Left lung (tissue), 10 donors: ENCODE measurements around the gene SLC48A1. TPM values are rescaled to one million over a fixed set of nuclear protein-coding genes. Genes with fewer than 3 reads are reported as not detected.

Experiments
- ATAC-seq: fragments of 200-7000 bp; cut with Tn5 transposase; one replicate; pipeline ENCODE4 v1.9.1; 2020; ENCODE audit warnings: moderate library complexity
- DNase-seq, 4 donors: peaks; one replicate each; pipeline ENCODE4 v3.0.0-alpha.2; 2013 to 2020
- H3K27ac ChIP-seq, 2 donors: fragments of 200-600 bp; sonication (generic) in 1 of 2; one replicate each; pipeline versions ENCODE4 v1.5.0 to v1.8.0; 2020 to 2021
- H3K27me3 ChIP-seq, 2 donors: fragments of 200-600 bp; sonication (generic) in 1 of 2; one replicate each; pipeline versions ENCODE4 v1.5.0 to v1.8.0; 2020 to 2021
- H3K36me3 ChIP-seq, 2 donors: fragments of 200-600 bp; sonication (generic) in 1 of 2; one replicate each; pipeline versions ENCODE4 v1.5.0 to v1.8.0; 2020 to 2021
- H3K4me1 ChIP-seq, 2 donors: fragments of 200-600 bp; one replicate each; pipeline ENCODE4 v1.8.0; 2021
- H3K4me3 ChIP-seq, 2 donors: fragments of 200-600 bp; sonication (generic) in 1 of 2; one replicate each; pipeline versions ENCODE4 v1.5.0 to v1.8.0; 2020 to 2021; ENCODE audit warnings: mild to moderate bottlenecking in 1 of 2
- H3K9me3 ChIP-seq, 2 donors: fragments of 200-600 bp; sonication (generic) in 1 of 2; one replicate each; pipeline versions ENCODE4 v1.5.0 to v1.8.0; 2020 to 2021
- intact Hi-C, 2 donors: fragments of 100-400 bp; cut with DNase I; formaldehyde crosslinking; loops; one replicate each; pipeline versions ENCODE4 v1.11.2 to v1.14.2; 2022
- polyA plus RNA-seq, 6 donors: library from polyadenylated mRNA; unstranded; fragments of 120-200 nt; gene quantifications; one replicate each; pipeline ENCODE4 v1.2.1, GENCODE V29; 2013; ENCODE audit not compliant: insufficient read length in 6 of 6
- total RNA-seq, 2 donors: library from RNA; stranded (reverse); fragmentation: NEBNext Ultra II Directional; extraction: Animal tissue kit (Norgen Biotek cat#: 25700); gene quantifications; one replicate each; pipeline ENCODE4 v1.2.1, GENCODE V29; 2021
- TF ChIP-seq, protein P1 (sequence below), 2 donors: fragments of 200-600 bp; sonication (generic) in 1 of 2; IDR thresholded peaks; one replicate each; pipeline versions ENCODE4 v1.5.0 to v1.8.0; 2021; ENCODE audit warnings: antibody characterized with exemption in 2 of 2
- donor health status: DM: no; HTN: yes; CAD: no.
- donor health status: DM: no; HTN: no; CAD: no.

Gene SLC48A1
- total and polyA plus RNA-seq, 8 donors: 14.9 to 38.6 (median 18.3) TPM

DNA sequence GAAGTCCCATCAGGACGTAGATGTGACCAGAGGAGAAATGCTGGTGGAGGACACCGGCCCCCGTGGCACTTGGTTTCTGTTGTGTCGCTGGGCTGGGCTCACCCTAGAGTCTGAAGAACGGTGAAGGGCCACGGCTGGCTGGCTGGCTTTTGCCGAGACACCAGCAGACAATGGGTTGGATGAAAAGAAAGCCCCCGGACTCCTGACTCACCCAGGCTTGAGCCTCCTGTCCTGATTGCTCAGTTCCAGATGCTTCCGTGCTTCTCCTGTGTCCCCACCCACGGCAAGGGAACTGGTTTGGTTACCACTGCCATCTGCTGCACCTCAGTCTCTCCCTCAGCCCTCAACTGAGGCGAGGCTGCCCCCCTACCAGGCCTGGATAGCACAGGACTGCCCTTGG is 37.4 kb upstream of the SLC48A1 start:
- Histone ChIP-seq H3K27me3 (no peaks in the 10 kb centered on the region), H3K36me3 (no peaks in the 10 kb centered on the region), H3K9me3 (no peaks in the 10 kb centered on the region), H3K27ac (peak overlapping the region in 1 of 2 donors; percentile 58), H3K4me1 (peaks cover 20 to 42% of the 10 kb centered on the region in 2 donors), H3K4me3 (no peak overlapping the region)
- TF ChIP-seq, protein P1, sequence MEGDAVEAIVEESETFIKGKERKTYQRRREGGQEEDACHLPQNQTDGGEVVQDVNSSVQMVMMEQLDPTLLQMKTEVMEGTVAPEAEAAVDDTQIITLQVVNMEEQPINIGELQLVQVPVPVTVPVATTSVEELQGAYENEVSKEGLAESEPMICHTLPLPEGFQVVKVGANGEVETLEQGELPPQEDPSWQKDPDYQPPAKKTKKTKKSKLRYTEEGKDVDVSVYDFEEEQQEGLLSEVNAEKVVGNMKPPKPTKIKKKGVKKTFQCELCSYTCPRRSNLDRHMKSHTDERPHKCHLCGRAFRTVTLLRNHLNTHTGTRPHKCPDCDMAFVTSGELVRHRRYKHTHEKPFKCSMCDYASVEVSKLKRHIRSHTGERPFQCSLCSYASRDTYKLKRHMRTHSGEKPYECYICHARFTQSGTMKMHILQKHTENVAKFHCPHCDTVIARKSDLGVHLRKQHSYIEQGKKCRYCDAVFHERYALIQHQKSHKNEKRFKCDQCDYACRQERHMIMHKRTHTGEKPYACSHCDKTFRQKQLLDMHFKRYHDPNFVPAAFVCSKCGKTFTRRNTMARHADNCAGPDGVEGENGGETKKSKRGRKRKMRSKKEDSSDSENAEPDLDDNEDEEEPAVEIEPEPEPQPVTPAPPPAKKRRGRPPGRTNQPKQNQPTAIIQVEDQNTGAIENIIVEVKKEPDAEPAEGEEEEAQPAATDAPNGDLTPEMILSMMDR (IDR thresholded peaks at IDR 0.05): no peak
- intact Hi-C loops: no loop called here
- ATAC-seq (no peak), DNase-seq (no peak)

DNA sequence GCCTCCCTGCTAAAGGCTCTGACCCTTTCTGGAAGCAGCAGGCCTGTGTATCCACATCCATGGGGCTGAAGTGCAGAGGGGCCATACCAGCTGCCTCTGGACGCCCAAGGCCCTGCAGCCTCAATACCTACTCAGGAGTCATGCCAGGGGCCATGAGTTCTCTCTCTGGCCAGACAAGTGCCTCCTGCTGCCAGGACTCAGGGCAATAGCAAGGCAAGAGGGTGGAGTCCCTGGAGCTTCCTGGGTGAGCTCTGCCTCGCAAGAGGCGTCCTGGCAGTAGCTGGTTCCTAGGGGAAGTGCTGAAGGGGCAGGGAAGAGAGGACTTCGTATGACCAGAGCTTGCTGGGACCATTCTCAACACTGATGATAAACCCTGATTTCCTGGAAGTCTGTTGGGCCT is 36.8 kb upstream of the SLC48A1 start:
- Histone ChIP-seq H3K9me3 (no peaks in the 10 kb centered on the region), H3K4me3 (no peak overlapping the region), H3K36me3 (no peaks in the 10 kb centered on the region), H3K4me1 (peaks cover 20 to 48% of the 10 kb centered on the region in 2 donors), H3K27ac (peak overlapping the region; percentile 58 to 67), H3K27me3 (no peaks in the 10 kb centered on the region)
- intact Hi-C loops: no loop called here
- TF ChIP-seq, protein P1 (IDR thresholded peaks at IDR 0.05): no peak
- DNase-seq: no peak
- ATAC-seq: peak; percentile 3

DNA sequence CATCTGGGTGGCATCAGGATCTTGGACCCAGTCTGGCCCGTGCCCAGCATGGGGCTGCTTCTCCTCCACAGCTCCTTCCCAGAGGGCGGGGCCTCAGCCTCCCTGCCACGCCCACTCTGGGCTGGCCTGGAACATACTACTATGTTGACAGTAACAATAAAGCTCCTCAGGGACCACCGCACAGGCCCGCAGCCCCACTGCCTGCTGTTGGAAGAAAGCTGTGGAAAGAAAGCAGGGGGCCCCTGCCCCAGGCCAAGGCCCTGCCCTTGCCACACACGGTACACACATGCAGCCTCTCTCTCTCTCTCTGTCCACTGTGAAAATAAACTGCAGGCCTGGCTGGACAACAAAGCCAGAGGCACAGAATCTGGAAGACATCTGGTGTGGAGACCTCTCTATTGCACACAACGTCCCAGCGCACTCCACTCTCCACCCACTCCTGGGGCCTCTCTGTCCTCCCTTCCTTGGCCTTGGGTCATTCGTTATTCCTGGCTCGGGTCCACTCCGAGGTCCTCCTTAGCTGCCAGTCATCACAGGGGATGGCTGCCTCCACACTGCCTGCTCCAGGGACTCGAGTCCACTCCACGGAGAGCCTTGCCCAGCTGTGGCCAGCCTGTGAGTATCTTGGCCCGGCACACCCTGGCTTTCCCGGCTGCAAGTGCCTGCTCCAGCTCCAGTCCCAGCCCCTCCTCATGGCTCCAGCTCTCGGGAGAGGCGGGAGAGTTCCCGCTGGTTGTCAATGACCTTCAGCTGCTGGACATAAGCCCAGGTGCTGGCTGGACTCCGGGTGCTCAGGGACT is 36.0 kb upstream of the SLC48A1 start:
- H3K27ac ChIP-seq: peak overlapping the region; percentile 58 to 67
- H3K4me3 ChIP-seq: no peak overlapping the region
- H3K36me3 ChIP-seq: no peaks in the 10 kb centered on the region
- TF ChIP-seq, protein P1 (IDR thresholded peaks at IDR 0.05): no peak
- no peaks in the 10 kb centered on the region for H3K9me3 ChIP-seq
- H3K4me1 ChIP-seq: peaks cover 20 to 56% of the 10 kb centered on the region in 2 donors
- intact Hi-C loops: no loop called here
- DNase-seq (peak in 3 of 4 donors; percentile 59 to 87 (median 75)), ATAC-seq (peak; percentile 87)
- H3K27me3 ChIP-seq: no peaks in the 10 kb centered on the region

DNA sequence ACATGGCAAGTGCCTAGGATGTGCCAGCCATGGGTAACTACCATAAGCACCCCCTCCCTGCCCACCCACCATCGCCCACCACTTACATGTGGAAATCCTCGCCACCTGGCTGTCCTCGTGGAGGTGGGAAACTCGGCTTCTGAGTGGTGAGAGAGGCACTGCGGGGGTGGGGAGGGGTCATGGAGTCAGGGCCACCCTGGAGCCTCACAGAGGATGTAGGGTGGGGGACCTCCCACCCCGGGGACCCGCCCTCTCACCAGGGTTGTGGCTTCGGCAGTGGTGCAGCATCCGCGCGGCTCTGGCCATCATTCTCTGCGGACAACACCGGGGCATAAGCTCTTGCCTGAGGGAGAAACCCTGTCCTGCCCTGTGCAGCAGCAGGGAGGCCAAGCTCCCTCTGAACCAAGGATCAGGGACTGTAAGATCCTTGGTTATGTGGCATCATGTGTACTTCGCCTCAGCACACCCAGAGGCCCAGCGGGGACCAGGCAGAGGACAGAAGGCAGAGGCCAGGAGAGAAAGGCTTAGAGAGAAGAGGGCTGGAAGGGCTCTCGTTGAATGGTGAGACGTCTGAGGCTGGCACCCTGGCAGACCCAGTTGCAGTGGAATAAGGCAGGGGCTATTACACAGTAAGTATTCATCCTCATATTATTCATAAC is 35.0 kb upstream of the SLC48A1 start:
- peaks cover 20 to 63% of the 10 kb centered on the region in 2 donors for H3K4me1 ChIP-seq
- ATAC-seq (no peak), DNase-seq (no peak)
- no peak overlapping the region for H3K27ac ChIP-seq
- no peak overlapping the region for H3K4me3 ChIP-seq
- TF ChIP-seq, protein P1 (IDR thresholded peaks at IDR 0.05): no peak
- H3K36me3 ChIP-seq: no peaks in the 10 kb centered on the region
- no peaks in the 10 kb centered on the region for H3K27me3 ChIP-seq
- intact Hi-C loops: no loop called here
- H3K9me3 ChIP-seq: no peaks in the 10 kb centered on the region

DNA sequence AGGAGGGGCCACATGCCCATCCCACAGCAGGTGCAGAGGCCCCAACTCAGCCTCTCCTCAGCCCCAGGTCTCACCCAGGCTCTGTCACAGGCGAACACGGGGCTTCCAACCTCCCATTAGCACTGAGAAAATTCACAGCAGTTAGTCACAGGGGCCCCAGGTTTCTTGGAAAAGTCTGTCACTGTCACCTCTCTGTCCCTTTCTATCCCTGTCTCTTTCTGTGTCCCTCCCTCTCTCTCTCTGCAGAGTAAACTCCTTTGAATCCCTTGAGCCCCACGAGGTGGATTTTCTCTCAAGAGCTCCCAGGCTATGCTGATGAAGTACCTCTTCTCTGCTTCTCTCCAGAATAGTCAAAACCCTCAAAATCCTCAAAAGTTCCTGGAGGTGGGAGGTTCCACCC is 33.7 kb upstream of the SLC48A1 start:
- no peak overlapping the region for H3K27ac ChIP-seq
- intact Hi-C loops: no loop called here
- ATAC-seq: no peak
- no peak for DNase-seq
- H3K36me3 ChIP-seq: no peaks in the 10 kb centered on the region
- no peaks in the 10 kb centered on the region for H3K27me3 ChIP-seq
- peaks cover 20 to 63% of the 10 kb centered on the region in 2 donors for H3K4me1 ChIP-seq
- no peaks in the 10 kb centered on the region for H3K9me3 ChIP-seq
- no peak overlapping the region for H3K4me3 ChIP-seq
- TF ChIP-seq, protein P1 (IDR thresholded peaks at IDR 0.05): no peak
